ENCODE results near the gene DUSP5. TPM values are rescaled to one million over a fixed set of nuclear protein-coding genes. Genes with fewer than 3 reads are reported as not detected.

DUSP5 gene
- total RNA-seq, 1 experiment from 2014 or later, result 30.1 TPM

GRCh38 chr10:110460111-110460809 is 37.4 kb upstream of the DUSP5 start:
- in situ Hi-C loops (cut with HindIII; ENCODE audit: low pct_unique_long_range_greater_than_20kb, low sequenced_read_pairs) (no loop called here), intact Hi-C loops (cut with micrococcal nuclease; ENCODE audit: unreplicated experiment) (no loop called here)
- Histone ChIP-seq H3K27ac (ENCODE audit: low read length) (peak overlapping the region; percentile 50; the same call in 1 of the 2 replicates), H3K4me3 (ENCODE audit: low read depth in 2 of 2, low read length in 2 of 2) (no peak overlapping the region), H3K27me3 (ENCODE audit: control insufficient read depth, insufficient read depth, low read length) (no peaks in the 10 kb centered on the region), H3K36me3 (ENCODE audit: control insufficient read depth, insufficient read depth, low read length) (no peaks in the 10 kb centered on the region), H3K4me1 (ENCODE audit: control insufficient read depth, insufficient read depth, low read length) (peaks cover 28% of the 10 kb centered on the region), H3K9me3 (ENCODE audit: control insufficient read depth, insufficient read depth, low read depth, low read length) (no peaks in the 10 kb centered on the region)
- no TSS peak for BruUV-seq (replicated peaks)
- ATAC-seq (peak; percentile 73), DNase-seq (ENCODE audit: low read depth, low spot score) (no peak)
- ChIA-PET CTCF (no interaction called here), POLR2A (no interaction called here)
- no peak for TF ChIP-seq POLR2AphosphoS5 (IDR thresholded peaks at IDR 0.05; ENCODE audit: low read depth, low read length)
- TF ChIP-seq SIN3A (IDR thresholded peaks at IDR 0.05; ENCODE audit: borderline replicate concordance, insufficient read depth, low read depth, low read length), result no peak
- no peak for TF ChIP-seq REST (IDR thresholded peaks at IDR 0.05; ENCODE audit: insufficient read depth in 1 of 2, low read depth in 2 of 2, low read length in 1 of 2)
- no peak for TF ChIP-seq TCF7L2 (IDR thresholded peaks at IDR 0.05; ENCODE audit: low read depth, low read length)
- no peak for TF ChIP-seq CTCF (IDR thresholded peaks at IDR 0.05)

- CTCF ChIA-PET, result no interaction called here
- no peak overlapping the region for H3K4me3 ChIP-seq (ENCODE audit: low read depth in 2 of 2, low read length in 2 of 2)
- TF ChIP-seq REST (IDR thresholded peaks at IDR 0.05; ENCODE audit: insufficient read depth in 1 of 2, low read depth in 2 of 2, low read length in 1 of 2), result no peak
- TF ChIP-seq SIN3A (IDR thresholded peaks at IDR 0.05; ENCODE audit: borderline replicate concordance, insufficient read depth, low read depth, low read length), result no peak
- TF ChIP-seq CTCF (IDR thresholded peaks at IDR 0.05), result no peak
- intact Hi-C loops (cut with micrococcal nuclease; ENCODE audit: unreplicated experiment), result no loop called here
- H3K36me3 ChIP-seq (ENCODE audit: control insufficient read depth, insufficient read depth, low read length), result no peaks in the 10 kb centered on the region
- no peaks in the 10 kb centered on the region for H3K9me3 ChIP-seq (ENCODE audit: control insufficient read depth, insufficient read depth, low read depth, low read length)
- POLR2A ChIA-PET, result no interaction called here
- BruUV-seq (replicated peaks), result no TSS peak
- DNase-seq (ENCODE audit: low read depth, low spot score) (no peak), ATAC-seq (no peak)
- peak overlapping the region; percentile 50; the same call in 1 of the 2 replicates for H3K27ac ChIP-seq (ENCODE audit: low read length)
- no peaks in the 10 kb centered on the region for H3K27me3 ChIP-seq (ENCODE audit: control insufficient read depth, insufficient read depth, low read length)
- in situ Hi-C loops (cut with HindIII; ENCODE audit: low pct_unique_long_range_greater_than_20kb, low sequenced_read_pairs), result no loop called here
- peaks cover 21% of the 10 kb centered on the region for H3K4me1 ChIP-seq (ENCODE audit: control insufficient read depth, insufficient read depth, low read length)
These were observed 36.6 kb upstream of the DUSP5 start for GRCh38 chr10:110461088-110461487.
